Loucy (cell line): ENCODE data around the gene OPRM1.
A peak's percentile ranks its signal among the peaks of the same experiment; 100 is the strongest.

ENCODE experiments used
- EZH2phosphoT487 ChIP-seq: fragments of 200-600 bp; IDR thresholded peaks from 2 replicates; pipeline ENCODE4 v1.6.1; 2018; ENCODE audit warnings: antibody characterized with exemption, mild to moderate bottlenecking, moderate library complexity, borderline replicate concordance
- TF ChIP-seq, protein P1 (sequence below): fragments of 200-600 bp; sonication (generic); conservative IDR thresholded peaks from 2 replicates; pipeline ENCODE4 v1.5.1; 2014; ENCODE audit warnings: mild to moderate bottlenecking, antibody characterized with exemption, low read length

- TF ChIP-seq, protein P1, sequence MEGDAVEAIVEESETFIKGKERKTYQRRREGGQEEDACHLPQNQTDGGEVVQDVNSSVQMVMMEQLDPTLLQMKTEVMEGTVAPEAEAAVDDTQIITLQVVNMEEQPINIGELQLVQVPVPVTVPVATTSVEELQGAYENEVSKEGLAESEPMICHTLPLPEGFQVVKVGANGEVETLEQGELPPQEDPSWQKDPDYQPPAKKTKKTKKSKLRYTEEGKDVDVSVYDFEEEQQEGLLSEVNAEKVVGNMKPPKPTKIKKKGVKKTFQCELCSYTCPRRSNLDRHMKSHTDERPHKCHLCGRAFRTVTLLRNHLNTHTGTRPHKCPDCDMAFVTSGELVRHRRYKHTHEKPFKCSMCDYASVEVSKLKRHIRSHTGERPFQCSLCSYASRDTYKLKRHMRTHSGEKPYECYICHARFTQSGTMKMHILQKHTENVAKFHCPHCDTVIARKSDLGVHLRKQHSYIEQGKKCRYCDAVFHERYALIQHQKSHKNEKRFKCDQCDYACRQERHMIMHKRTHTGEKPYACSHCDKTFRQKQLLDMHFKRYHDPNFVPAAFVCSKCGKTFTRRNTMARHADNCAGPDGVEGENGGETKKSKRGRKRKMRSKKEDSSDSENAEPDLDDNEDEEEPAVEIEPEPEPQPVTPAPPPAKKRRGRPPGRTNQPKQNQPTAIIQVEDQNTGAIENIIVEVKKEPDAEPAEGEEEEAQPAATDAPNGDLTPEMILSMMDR, result peak; percentile 96
- no peak for TF ChIP-seq EZH2phosphoT487
Measured at GRCh38 chr6:154156135-154156896, 117.3 kb downstream of the OPRM1 start.
